Stimulated activated CD8-positive, alpha-beta memory T cell treated with anti-CD3 and anti-CD28 coated beads, Interleukin-2, amount 100 ng/mL, for 1 hour (primary cell): ENCODE data around the gene ACTN3.
"Not testable (repeated sequence)": the region's sequence is repeated elsewhere in the genome, so short reads cannot be mapped to it uniquely, and the experiment has no call there.

Source experiments
- DNase-seq, 2 donors: peaks; one replicate each; pipeline ENCODE4 v3.0.0-alpha.2; 2020; ENCODE audit warnings: low read depth in 2 of 2

The ACTN3 gene

DNA sequence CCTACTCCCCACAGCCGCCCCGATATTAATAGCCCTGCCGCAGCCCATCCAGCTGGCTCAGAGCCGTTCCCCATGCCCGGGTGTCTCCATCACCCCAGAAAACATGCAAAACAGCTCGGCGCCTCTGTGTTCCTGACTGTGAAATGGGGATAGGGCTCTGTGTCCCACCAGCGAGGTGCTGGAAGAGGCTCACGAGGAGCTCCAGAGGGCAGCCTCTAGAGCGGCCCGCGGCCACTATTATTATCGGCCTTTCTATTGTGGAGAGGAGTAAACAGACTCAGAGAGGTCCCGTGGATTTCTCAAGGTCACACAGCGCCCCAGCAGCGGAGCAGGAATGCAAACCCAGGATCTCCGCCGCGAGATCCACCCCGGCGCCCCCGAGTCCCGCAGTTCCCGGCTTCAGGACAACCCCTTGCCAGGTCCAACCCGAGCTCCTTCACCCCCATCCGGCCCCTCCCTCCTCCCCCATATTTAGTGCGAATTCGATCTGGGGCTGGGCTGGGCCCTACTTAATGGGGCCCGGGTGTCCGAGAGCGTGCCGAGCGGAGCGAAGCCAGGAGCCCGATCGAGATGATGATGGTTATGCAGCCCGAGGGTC is at the start of gene ACTN3:
TSS of gene ACTN3 (plus strand) at position 536 of the 598 bp plus-strand sequence. CDS start at position 571, 35 bp downstream.
- DNase-seq: no peak

DNA sequence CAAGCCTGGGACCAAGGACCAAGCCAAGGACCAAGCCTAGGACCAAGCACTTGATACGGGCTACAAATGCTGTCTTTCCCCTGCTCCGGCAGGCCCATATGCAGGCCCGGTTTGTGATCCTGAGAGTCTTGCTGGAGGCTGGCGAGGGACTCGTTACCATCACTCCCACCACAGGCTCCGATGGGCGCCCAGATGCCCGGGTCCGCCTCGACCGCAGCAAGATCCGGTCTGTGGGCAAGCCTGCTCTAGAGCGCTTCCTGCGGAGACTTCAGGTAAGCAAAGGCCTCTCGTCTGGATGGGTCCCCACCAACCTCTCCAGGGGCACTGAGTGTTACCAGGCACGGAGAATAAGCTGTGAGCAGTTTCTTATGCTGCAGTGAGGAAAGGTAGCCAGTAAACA is 49.5 kb upstream of the ACTN3 start:
- DNase-seq: no peak

- DNase-seq: no peak
Measured at GRCh38 chr11:66498506-66498905, 48.2 kb upstream of the ACTN3 start.

GRCh38 chr11:66505276-66505816 is 41.4 kb upstream of the ACTN3 start:
- no peak for DNase-seq

DNA sequence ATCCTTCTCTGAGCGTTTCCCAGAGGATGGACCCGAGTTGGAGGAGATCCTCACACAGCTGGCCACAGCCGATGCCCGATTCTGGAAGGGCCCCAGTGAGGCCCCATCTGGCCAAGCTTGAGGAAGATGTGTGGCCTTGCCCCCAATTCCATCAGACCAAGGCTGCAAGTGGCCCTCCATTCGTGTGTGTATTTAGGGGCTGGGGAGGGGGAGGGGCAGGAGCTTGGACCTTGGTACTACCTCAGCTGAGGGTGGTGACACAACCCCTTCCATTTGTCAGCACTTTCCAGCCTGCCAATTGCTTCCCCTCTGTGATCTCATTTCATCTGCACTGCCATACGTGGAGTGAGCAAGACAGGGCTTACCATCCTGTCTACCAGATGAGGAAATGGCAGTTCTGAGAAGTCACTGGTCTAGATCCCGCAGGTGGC is 37.6 kb upstream of the ACTN3 start:
- no peak for DNase-seq

- DNase-seq: peak; percentile 60 to 69
Measured at GRCh38 chr11:66510271-66510989, 36.3 kb upstream of the ACTN3 start, which contains the start of gene BBS1. Gene BBS1 (plus strand): TSS chr11:66510635. CDS start chr11:66510660, 25 bp downstream.

DNA sequence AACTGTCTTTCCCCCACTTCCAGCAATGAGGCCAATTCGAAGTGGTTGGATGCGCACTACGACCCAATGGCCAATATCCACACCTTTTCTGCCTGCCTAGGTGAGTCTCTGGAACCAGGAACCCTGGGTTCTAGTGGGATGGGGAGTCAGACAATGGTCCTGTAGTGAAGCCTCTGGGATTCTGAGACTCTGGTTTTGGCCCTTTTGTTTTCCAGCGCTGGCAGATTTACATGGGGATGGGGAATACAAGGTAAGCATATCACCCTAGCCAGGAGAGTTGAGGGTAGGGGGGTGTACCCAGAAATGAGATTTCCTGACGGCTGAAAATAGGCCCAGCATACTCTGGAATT is 35.7 kb upstream of the ACTN3 start:
- DNase-seq: no peak

DNA sequence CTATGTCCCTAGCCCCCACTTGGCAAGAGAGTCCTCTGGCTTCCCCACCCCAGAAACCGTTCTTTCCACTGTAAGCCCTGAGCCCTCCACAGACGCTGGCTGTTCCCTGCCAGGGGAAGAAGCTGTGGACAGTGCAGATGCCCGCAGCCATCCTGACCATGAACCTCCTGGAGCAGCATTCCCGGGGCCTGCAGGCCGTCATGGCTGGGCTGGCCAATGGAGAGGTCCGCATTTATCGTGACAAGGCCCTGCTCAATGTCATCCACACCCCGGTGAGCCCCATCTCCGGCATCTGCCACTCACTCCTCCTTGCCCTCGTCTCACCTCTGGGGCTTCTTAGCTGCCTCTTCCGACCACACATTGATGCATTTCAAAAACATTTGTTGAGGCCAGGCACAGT is 23.1 kb upstream of the ACTN3 start:
- no peak for DNase-seq

DNA sequence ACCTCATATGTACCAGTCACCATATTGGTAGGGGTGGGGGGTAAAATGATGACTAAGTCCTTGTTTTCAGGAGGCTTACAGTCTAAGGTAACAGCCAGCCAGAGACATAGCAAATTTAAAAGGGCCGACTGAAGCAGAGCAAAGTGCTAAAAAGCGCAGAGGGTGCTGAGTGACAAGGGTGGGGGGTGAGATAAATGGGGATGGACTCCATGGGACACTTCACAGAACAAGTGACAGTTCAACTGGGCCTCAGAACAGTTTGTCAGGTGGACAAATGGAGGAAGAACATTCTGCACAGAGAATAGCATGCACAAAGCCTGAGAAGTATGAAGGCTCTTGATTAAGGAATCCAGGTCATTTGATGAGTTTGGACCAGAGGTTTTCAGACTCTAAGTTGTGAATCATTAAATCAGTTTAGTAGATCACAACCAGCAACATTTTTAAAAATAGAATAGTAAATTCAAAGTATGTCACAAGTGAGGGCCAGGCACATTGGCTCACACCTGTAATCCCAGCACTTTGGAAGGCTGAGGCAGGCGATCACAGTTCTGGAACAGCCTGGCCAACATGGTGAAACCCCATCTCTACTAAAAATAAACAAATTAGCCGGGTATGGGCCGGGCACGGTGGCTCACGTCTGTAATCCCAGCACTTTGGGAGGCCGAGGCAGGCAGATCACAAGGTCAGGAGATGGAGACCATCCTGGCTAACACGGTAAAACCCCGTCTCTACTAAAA is 22.2 kb upstream of the ACTN3 start:
- no peak for DNase-seq

DNA sequence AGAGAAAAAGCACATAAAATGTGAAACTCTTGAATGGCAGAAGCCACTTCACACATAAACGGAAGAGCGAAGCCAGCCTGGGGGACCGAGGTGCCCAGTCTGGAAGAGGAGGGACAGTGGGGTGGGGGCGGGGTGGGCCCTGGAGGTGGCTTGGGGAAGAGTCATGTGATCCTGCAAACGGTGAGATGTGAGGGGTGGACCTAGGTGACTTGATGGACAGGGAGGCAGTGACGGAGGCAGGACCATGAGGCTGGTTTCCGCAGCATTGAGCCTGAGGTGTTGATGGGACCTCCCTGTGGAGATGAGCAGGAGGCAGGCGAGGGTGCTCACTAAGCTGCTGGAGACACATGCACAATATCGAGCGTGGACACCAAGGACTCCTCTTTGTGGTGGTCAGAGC is 17.6 kb upstream of the ACTN3 start:
- no peak for DNase-seq

- DNase-seq: no peak
Measured at GRCh38 chr11:66529655-66530054, 17.0 kb upstream of the ACTN3 start.

DNA sequence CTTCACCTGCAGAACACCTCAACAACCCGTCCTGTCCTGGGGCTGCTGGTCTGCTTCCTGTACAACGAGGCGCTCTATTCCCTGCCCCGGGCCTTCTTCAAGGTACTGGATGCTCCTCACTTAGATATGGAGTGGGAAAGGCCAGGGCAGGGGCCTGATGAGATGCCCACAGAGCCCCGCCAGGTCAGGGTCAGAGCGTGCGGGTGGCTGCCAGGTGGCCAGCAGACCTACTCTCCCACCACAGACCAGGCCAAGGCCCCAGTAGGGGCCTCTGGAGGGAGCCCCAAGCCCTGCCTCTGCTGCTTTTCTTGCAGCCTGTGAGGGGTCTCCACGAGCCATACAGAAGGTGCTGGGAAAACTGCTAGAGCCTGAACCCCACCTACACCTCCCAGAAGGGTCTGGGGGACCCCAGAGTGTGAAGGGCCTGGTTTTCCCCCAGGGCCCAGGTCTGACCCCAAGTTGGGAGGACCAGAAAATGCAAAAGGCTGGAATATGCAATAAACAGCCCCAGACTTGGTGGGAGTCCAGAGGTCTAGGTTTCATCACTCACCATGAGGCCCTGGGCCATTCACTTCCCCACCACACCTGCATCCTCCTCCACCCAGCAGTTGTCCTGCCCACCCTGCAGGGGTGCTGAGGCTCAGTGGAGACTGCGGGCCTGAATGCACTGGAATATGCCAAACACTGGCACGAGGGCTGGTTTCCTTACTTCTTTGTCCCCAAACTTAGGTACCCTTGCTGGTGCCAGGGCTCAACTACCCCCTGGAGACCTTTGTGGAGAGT is 15.6 kb upstream of the ACTN3 start:
- DNase-seq: no peak

DNA sequence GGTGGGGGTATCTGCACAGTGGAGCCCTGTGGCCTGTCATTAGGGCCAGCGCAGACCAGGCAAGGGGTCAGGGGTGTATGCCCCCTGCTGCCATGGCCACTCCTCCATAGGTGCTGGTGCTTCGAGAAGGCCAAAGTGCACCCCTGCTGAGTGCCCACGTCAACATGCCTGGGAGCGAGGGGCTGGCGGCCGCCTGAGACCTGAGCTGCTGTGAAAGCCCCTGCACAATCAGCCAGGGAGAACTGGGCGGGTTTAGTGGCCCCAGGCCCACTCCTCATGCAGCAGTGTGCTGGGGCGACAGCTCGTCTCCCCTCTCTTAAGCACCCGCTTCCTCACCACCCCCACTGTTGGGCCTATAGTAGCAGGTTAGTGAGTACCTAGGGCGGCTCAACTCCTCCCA is 14.9 kb upstream of the ACTN3 start:
- no peak for DNase-seq

- no peak for DNase-seq
Measured at GRCh38 chr11:66532784-66533183, 13.9 kb upstream of the ACTN3 start.

- no peak for DNase-seq
Measured at GRCh38 chr11:66539170-66539869, 7.4 kb upstream of the ACTN3 start.

DNA sequence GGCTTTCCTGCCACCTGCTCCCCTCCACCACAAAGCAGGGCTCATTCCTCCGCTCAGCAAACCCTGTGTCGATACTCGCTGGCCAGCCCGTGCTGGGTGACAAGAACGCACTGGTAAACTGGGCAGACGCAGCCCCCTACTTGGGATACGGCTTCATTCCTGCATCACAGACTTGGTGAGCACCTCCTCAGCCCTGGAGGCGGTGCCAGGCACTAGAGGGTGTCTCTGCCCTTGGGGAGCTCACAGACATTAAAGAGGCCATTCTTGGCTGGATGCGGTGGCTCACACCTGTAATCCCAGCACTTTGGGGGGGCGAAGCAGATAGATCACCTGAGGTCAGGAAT is 6.9 kb upstream of the ACTN3 start:
- no peak for DNase-seq

DNA sequence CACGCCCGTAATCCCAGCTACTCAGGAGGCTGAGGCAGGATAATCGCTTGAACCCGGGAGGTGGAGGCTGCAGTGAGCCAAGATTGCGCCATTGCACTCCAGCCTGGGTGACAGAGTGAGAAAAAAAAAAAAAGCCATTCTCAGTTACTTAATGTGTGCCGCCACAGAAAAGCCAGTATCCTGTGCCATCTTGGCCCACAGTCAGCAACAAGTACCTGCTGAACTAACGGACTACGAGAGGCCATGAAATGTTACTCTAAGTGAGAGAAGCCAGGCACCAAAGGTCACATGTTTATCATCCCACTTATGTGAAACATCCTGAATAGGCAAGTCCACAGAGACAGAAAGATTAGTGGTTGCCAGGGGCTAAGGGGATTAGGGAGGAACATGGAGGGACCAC is 6.1 kb upstream of the ACTN3 start:
- not testable (repeated sequence) for DNase-seq

- DNase-seq: no peak
Measured at GRCh38 chr11:66541892-66542291, 4.8 kb upstream of the ACTN3 start.

DNA sequence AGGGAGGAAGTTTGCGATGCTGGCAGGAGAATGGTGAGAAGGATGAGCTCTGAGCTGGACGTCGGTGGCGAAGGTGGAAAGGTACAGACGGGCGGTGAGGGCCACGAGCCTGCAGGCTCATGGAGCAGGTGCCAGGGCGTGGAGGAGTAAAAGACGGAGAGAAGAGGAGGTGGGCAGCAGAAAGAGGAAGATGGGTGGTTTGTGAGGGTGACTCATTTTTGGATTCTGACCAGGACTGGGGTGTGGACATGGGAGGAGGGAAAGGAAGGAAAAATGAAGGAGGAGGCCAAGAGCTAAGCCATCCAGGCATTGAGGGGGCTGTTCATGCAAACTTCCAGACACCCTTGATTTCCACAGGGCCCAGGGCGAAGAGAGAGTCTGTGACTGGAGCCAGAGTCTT is 4.3 kb upstream of the ACTN3 start:
- no peak for DNase-seq

DNA sequence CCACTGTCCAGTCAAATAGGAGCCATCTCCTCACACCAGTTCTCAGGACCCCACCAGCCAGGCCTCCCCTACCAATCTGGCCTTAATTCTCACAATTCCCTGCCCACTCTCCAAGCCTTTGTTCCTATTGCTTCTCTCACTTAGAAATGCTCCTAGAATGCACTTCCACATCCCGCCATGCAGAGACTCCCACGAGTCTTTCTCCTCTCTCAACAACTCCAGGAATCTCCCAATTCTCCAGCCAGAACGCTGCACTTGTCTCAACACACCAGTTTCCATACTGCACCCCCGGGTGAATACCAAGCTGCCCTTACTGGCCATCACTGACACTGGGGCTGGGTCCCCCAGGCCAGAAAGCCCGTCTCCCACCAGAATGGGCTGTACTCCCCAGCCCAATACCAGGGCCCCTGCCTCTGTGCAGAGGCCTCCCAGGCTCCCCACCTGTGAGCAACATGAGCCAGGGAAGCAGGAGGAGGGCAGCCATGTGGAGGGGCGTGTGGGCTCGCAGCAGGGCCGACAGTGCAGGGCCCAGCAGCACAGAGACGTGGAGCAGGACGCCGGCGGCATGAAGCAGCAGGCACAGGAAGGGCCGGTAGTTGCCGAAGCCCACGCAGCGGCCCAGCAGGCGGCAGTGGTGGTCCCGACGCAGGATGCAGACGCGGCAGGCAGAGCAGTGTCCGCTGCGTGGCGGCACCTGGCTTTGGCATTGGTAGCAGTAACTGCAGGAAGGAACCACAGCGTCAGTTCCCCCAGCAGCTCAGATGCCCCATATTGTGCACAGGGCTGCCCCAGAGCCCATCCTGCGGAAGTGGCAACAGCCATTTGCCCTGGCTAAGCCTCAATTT is 3.2 kb upstream of the ACTN3 start:
- peak; percentile 40 to 41 for DNase-seq
